Muscle of back (tissue), 11 donors: Measurements from ENCODE around the gene SPIRE1. TPM values are rescaled to one million over a fixed set of nuclear protein-coding genes. Genes with fewer than 3 reads are reported as not detected.

ENCODE experiments used
- DNase-seq, 3 donors: peaks; one replicate each; pipeline versions ENCODE4 v3.0.0 to v3.0.0-alpha.2; 2013
- polyA plus RNA-seq, 10 donors: library from polyadenylated mRNA; unstranded; fragments of 120-200 nt; gene quantifications; one replicate each; pipeline ENCODE4 v1.2.1, GENCODE V29; 2013; ENCODE audit not compliant: insufficient read length in 10 of 10

Gene SPIRE1
- polyA plus RNA-seq, 10 donors = 9.7 to 16.7 (median 13.8) TPM

DNA sequence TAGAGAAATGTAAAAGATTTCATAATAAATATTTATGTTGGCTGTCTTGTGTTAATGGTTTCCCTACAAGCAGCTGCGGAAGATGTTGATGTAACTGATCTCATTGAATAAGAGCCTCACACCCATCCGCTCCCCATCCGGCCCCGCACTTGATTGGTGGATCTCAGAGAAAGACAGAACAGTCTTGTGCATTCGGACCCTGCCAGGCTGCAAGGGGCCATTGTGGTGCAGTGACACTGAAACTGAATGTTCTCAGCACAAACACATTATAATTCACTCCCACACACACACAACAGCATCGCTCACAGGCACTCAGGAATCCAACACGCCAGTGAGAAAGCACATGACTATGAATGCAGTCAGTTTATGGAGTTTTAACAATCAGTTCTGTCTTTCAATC is 202.4 kb downstream of the SPIRE1 start:
- DNase-seq = no peak

DNA sequence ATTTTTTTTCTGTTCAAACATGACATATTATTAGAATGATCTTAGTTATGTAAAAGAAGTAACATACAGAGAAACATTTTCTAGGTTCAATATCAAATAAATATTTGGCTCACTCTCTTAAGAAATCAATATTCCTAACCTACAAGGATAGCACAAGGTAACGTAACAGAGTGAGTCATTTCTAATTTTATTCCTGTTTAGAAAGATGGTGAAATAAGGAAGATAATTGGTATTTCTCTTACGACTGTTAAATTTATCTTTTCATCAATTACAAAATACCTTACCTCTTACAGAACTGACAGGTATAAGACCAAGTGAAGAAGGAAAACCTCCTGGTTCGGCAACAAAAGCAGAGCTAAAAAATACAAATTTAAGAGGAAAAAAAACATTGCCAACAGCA is 205.1 kb downstream of the SPIRE1 start:
- DNase-seq = no peak

DNA sequence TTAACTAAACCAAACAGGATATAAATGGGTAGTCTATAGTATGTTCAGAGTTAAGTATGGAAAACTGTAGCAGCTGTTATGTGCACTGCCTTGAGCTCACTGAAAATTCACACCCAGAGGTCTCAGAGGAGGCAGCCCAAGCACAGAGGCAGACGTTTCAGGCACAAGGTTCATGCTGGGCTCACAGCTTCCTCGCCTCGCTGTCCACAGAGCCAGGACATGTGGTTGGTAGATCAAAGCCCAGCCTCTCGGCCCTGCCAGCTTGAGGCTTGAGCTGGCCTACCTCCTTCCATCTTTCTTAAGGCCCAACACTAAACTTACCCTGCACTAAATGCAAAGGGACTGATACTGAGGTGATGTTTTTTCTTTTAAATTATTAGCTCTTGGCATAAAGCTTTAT is 206.5 kb downstream of the SPIRE1 start:
- no peak for DNase-seq

DNA sequence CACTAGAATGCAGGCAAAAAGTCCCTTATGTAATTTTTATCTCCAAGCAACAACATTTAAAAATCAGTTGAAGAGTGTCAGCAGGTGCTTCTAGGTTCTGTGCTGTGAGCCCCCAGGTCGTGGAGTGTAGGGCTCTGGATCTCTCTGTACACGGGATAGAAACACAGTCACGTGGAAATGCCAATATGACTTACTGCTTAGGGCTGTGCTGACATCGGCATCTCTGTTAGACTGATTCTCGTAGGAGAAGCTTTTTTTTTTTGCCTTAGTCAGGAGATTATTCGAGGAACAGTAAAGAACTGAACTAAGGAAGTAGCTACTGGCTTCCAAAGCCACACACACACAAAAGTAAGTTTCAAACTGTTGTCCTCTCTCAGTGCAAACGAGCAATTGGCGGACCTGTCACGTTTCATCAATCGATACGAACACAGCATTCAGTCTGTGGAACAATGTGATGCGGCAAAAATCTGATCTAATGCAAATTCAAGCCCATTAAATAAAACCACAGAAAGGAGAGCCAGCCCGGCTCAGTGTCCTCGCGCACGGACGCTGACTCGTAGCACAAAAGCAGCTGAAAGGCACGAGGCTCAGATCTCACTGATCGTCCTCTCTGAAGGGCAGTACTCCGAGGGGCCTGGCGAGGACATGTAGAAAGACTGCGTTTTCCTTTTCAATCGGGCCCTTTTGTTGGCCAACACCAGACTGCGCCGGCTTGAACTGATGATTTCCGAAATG is 208.7 kb downstream of the SPIRE1 start:
- peak in 1 of 3 donors; percentile 20 for DNase-seq

DNA sequence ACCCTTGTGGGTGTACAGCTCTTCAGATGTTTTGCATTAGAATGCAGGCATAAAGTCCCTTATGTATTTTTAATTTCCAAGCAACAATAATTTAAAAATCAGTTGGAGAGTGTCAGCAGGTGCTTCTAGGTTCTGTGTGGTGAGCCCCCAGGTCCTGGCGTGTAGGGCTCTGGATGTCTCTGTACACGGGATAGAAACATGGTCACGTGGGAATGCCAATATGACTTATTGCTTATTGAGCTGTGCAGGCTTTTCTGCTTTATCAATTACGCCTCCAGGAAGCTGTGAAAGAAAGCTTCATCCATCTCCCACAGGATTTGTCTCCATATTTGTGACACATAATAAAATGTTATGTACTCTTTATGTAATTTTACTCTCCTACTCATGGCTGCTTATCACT is 212.4 kb downstream of the SPIRE1 start:
- no peak for DNase-seq

DNA sequence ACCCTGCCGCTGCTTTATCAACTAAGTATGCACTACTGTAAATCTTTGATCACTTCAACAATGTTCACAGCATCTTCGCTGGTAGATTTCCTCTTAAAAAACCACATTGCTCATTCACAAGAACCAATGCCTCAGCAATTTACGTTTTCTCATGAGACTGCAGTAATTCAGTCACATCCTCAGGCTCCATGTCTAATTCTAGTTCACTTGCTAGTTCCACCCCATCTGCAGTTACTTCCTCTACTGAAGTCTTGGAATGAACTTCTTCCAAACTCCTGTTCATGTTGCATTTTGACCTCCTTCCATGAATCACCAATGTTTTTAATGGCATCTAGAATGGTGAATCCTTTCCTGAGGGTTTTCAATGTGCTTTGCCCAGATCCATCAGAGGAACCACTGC is 214.4 kb downstream of the SPIRE1 start:
- DNase-seq = peak in 1 of 3 donors; percentile 16

DNA sequence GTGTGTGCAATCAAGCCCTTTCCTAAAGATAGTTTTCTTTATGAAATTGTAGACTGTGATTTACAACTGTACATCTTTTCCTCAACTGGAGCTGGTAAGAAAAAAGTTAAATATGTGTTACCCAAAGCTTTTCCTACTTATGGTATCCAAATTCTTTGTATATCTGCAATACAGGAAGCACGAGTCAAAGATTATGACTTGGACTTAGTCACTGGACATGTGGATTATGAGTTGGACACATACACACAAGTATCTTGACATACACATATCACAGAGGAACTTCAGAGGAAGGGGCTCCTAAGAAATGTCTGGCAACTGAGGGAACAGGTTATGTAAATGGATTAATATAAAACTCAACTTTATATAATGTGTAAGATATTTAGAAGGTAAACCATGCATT is 215.0 kb downstream of the SPIRE1 start:
- DNase-seq = no peak

DNA sequence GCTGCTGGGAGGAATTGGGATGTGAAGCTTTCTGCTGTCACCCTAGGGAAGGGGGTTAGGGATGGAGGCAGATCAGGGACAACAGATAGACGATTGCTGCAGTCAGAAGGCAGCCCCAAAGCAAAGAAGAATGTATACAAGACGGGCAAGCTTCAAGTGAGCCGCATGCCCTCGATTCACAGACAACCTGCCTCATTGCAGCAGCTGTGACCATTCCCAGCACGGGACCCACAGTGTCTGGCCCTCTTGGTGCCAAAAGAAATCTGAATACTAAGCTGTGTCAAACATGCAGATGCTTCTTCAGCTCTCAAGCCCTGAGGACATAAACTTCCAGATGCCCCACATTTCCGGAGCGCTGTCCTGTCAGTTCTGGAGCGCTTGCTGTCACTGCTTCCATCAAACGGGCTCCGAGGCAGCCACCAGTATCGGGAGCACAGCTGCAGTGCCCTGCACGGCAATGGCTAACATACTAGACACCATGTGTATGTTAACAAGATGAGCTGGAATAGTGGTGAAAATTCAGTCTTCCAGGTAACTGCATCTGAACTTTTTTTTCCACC is 216.4 kb downstream of the SPIRE1 start:
- no peak for DNase-seq

DNA sequence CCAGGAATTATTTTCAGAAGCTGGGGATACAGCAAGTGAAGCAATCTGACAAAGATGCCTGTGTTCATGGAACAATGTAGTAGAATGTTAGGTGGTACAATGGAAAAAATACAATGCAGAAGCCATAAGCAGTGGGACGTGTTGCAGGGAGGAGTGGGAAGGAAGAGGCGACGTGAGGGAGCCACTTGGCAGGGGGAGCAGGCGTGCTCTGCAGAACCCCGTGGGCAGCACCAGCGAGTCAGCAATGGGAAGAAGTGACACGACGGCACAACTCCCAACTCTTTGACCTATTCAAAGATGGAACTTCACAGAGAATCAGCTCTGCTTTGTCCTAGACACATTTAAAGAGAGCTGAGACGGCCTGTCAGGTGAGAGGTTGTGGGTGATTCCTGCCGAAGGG is 219.7 kb downstream of the SPIRE1 start:
- no peak for DNase-seq

DNA sequence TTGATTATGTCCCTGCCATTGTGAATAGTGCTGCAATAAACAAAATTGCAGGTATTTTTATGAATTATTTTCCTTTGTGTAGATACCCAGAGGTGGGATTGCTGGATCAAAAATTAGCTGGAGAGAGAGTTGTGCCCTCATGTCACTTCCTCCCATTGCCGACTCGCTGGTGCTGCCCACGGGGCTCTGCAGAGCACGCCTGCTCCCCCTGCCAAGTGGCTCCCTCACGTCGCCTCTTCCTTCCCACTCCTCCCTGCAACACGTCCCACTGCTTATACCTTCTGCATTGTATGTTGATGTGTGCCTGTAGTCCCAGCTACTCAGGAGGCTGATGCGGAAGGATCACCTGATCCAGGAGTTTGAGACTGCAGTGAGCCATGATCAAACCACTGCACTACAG is 222.0 kb downstream of the SPIRE1 start:
- no peak for DNase-seq

DNA sequence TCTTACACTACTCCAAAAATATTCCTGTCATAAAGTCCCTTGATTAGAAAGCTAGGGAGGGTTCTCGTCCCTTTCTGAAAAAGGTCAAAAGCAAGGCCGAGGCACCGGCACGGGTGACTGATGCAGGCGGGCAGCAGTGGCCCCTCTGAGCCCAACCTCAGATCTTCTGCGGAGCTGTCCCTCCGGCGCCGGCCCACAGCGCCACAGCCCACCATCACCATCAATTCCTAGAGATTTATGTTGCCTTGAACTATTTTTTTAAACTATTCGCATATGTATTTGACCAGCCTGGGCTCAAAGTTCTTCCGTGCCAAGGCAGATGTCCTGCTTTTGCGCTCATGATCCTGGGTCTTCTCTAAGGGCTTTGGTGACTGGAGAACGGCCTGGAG is 223.4 kb downstream of the SPIRE1 start:
- DNase-seq = no peak

DNA sequence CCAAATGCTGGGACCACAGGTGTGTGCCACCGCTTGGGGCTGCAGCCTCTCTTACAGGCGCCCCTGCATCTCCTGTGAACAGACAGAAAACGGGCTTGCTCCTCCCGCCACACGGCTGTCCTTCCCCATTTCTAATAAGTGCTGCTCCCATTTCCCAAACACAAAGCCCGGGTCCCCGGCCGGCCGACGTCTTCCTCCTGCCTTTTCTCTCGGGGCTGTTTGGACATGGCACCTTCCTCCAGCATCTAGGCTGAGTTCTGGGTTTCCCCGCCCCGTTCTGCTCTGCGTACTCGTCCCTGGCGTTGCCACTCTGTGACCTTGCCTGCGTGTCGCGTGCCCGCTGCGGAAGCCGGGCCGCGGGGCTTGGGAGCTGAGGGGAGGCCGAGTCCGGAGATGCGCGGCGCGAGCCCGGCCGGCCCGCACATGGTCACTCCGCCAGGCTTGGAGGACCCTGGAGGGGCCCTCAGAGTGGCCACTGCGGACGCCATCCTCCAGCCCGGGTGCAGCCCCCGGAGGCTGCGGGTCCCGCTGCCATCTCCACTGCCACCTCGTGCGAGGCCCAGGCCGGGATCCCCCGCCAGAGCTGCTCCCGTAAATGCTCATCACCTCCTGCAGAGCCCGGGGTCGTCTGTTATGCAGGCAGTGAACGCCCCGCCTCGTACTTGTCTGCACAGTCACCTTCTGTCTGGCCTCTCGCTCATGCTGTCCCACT is 223.9 kb downstream of the SPIRE1 start:
- DNase-seq = no peak

DNA sequence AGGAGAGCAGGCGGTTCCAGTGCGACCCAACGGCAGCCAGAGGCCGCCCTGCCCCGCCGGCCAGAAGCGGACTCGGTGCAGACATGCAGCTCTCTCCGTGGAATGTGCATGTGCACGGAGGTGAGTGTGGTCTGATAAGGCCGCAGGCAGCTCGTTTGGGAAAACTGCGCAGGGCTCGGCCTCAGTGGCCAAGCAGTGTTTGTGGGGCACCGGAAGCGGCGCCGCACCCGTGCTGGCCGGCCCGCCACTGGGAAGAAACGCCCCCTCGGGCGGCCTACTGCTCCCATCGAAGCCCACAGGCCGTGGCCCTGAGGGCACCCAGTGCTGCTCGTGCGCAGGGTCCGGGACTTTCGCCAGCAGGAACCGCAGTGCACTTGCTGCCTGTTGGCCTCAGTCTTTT is 225.0 kb downstream of the SPIRE1 start:
- DNase-seq = no peak

DNA sequence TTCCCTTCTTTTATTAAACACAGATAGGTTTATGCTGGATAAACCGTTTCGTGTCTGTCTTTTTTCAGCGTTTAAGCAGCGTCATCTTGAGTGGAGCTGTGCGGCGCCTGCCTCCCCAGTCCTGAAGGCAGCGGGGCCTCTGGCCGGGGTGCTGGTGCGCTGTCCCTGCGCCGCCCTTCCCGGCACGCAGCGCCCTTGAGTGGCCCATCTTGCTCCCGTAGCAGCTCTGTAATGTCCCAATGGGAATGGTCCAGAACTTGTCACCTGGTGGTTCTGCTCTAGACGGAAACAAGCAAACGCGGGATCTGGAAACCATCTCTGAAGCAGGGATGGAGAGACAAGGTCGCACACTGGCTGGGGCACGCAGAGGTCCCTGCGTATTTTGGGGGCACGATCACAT is 225.7 kb downstream of the SPIRE1 start:
- no peak for DNase-seq

DNA sequence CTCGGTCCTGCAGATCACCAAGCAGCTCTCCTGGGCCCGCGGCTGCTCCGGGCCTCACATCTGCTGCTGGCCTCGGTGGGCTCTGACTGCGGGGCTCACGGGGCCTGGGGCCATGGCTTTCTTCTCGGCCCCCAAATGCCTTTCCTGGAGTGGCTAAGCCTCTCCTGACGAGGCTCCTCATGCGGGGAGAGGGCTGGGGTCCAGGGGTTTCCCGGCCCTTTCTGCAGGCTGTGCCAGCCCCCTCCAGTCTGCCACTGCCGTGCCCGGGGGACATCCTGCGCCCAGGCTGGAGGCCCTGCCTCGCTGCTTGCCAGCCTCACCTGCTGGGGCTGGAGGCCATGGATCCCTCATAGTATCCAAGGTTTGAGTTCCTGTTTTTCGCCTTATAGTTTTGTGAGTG is 226.3 kb downstream of the SPIRE1 start:
- no peak for DNase-seq

DNA sequence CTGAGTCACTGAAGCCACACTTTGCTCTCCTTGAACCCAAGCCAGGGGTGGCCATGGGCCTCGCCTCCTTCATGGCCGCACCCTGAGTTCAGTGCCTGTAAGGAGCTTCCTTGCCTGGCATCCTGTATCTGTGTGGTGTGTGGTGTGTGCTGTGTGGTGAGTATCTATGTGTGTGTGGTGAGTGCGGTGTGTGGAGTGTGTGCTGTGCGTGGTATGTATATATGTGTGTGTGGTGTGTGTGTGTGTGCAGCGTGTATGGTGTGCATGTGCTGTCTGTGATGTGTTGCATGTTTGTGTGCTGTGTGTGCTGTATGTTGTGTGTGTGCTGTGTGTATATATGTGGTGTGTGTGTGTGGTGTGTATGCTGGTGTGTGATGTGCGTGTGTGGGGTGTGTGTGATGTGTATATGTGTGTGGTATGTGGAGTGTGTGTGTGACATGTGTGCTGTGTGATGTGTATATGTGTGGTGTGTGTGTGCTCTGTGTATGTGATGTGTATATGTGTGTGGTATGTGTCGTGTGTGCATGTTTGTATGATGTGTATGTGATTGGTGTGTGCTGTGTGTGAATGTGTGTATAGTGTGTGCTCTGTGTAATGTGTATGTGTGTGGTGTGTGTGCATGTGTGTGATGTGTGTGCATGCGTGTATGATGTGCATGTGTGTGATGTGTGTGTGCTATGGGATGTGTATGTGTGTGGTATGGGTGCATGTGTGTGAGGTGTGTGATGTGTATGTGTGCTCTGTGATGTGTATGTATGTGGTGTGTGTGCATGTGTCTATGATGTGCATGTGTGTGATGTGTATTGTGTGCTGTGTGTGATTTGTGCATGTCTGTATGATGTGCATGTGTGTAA is 227.5 kb downstream of the SPIRE1 start:
- DNase-seq = no peak

DNA sequence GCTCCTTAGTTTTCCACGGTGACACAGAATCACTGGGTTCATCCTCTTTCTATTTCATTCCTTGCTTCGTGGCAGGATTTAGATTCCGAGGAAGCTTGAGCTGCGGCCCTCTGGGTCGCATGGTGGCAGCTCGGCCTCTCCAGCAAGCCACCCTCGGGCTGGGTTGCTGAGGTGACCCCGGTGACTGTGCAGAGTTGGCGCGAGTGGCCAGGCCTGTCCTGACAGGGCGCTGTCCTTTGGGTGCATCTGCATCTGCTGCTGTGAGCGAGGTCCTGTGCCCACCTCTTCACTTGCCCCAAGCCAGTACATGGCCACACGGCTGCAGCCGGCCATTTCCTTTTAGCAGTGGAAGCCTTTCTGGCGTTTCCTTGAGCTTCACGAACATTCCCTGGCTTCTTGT is 228.4 kb downstream of the SPIRE1 start:
- no peak for DNase-seq

DNA sequence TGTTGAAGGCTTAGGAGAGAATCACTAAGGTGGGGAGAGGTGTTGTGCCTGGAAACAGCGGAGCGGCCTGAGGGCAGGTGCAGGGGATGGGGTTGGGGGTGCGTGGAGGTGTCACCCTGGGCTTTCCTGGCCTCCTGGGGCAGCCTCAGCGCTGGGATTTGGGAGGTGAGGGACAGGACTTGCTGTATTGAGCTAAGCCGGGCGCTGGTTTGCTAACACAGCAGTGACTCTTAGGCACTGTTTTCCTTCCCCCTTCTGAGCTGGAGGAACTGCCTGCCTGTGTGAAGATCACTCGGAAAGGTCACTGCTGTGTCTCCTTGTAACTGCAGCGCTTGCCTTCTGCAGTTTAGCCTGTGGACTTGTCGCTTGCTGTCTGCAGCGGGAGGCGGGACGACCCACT is 229.0 kb downstream of the SPIRE1 start:
- DNase-seq = no peak

DNA sequence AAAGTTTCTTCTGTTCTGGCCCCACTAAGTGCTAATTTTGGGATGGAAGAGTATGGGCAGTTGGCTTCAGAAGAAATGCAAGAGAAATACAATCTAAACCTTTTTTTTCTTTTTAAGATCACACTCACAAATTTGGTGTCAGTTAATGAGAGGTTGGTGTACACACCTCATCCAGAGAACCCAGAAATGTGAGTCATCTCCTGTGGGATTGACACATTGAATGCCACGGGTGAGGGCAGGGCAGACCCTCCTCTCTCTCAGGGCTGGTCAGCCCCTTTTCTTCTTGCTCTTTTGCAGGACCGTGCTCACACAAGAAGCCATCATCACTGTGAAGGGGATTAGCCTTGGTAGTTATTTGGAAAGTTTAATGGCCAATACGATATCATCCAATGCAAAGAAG is 231.0 kb downstream of the SPIRE1 start:
- no peak for DNase-seq

DNA sequence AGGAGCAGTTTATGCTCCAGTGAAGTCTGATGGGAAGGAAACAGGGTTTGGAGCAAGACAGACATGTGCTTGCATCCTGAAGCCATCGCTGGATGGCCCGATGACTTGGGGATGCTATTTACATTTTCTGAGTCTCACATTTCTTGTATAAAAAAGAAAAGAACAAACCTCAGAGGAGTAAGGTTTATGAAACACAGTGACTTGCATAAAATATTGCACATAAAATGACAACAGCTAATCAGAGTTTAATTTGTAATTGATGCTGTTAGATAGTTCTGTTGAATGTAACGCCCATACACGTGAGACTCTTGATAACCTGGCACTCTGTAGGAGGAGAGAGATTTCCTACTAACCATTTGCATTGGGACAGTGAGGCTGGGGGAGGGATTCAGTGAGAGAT is 233.7 kb downstream of the SPIRE1 start:
- DNase-seq = no peak

DNA sequence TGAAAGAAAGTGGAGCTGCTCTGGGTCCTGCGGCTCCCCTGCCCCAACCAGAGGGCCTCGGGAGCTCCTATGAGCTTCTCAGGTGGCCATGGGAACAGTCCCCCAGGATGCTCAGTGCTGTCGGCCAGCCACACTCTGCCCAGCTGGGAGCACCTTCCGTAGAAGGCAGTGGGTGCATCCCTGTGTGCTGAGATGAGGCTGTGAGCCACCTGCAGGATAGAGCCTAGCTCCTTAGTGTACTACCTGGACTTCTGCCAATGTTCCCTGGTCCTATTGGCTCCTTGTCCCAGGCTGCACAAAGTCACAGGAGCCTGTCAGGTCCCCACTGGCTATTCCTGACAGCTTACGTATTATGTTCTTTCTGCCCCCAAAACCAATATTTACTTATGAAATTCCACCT is 234.1 kb downstream of the SPIRE1 start:
- DNase-seq = no peak

DNA sequence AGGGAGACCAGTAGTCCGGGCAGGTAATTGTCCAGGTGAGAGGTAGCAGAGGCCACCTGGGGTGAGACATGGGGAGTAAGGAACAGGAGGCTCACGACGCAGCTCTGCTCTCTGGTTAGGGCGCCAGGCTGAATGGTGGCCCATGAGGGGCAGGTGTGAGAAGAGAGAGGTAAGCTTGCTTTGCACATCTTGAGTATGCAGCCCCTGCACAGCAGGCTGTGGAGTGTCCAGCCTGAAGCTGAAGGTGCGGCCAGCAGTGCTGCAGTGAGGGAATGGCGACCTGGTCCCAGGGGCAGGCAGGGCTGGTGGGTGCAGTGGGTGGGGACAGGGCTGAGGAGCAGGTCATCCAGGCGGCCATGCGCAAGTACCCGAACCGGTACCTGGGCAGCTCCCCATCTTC is 234.5 kb downstream of the SPIRE1 start:
- no peak for DNase-seq

DNA sequence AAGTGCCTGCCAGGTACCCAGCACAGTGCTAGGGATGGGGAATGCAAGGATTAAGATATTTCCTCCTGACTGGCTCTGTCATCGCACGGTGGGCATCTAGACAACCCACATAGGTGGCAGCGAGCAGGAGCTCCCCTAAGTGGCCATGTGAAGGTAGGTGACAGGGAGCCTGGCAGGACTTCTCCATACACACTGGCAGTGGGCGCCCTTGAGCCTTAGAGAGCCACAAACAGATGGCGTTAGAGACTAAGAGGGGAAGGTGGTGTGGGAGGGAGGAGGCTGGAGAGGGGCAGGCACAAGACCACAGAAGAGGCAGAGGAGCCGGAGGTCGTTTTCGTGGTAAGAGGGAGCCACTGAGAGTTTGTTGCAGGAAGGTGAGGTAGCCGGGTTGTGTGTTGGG is 235.0 kb downstream of the SPIRE1 start:
- DNase-seq = no peak
